Spinal cord (tissue), 10 donors: ENCODE data around the gene MTFR1L. TPM values are rescaled to one million over a fixed set of nuclear protein-coding genes. Genes with fewer than 3 reads are reported as not detected.
"Not testable (repeated sequence)": the region's sequence is repeated elsewhere in the genome, so short reads cannot be mapped to it uniquely, and the experiment has no call there.

ENCODE experiments used
- DNase-seq, 6 donors: peaks; one replicate each; pipeline versions ENCODE4 v3.0.0 to v3.0.0-alpha.2; 2013 to 2015; ENCODE audit warnings: low spot score in 6 of 6, low read depth in 4 of 6
- H3K27ac ChIP-seq: one replicate; pipeline ENCODE4 v1.5.1; 2013; ENCODE audit warnings: low read depth, low read length, control low read depth
- H3K27me3 ChIP-seq: one replicate; pipeline ENCODE4 v1.6.1; 2013; ENCODE audit warnings: low read length; ENCODE audit not compliant: control insufficient read depth, insufficient read depth
- H3K36me3 ChIP-seq: one replicate; pipeline ENCODE4 v1.6.1; 2013; ENCODE audit warnings: low read length; ENCODE audit not compliant: control insufficient read depth, insufficient read depth
- H3K4me1 ChIP-seq: one replicate; pipeline ENCODE4 v1.6.1; 2013; ENCODE audit warnings: low read length; ENCODE audit not compliant: control insufficient read depth, insufficient read depth
- H3K4me3 ChIP-seq: one replicate; pipeline ENCODE4 v1.5.1; 2013; ENCODE audit warnings: low read depth, low read length, control low read depth
- H3K9me3 ChIP-seq: one replicate; pipeline ENCODE4 v1.6.1; 2013; ENCODE audit warnings: low read length; ENCODE audit not compliant: control insufficient read depth, insufficient read depth
- WGBS: methylation state at CpG from one replicate; pipeline ENCODE4 v1.1.5; 2013; ENCODE audit warnings: missing lambda C conversion rate; ENCODE audit not compliant: insufficient coverage; 5-methylcytosine and 5-hydroxymethylcytosine counted together
- polyA plus RNA-seq, 2 donors: library from polyadenylated mRNA; unstranded; fragments of 120-200 nt; gene quantifications; one replicate each; pipeline ENCODE4 v1.2.1, GENCODE V29; 2013; ENCODE audit not compliant: insufficient read length in 2 of 2
- total RNA-seq, 2 donors: library from RNA; depleted of rRNA in 1 of 2; stranded (reverse); fragments of 120-200 nt in 1 of 2; fragments of >200 nt in 1 of 2; gene quantifications; one replicate each; pipeline versions ENCODE4 v1.2.3 to v1.2.4, GENCODE V29; 2013 to 2014
- donor health status: healthy.

Gene MTFR1L
- total and polyA plus RNA-seq, 4 donors, result 48.6 to 132 (median 99.7) TPM

- Histone ChIP-seq H3K4me3 (no peak overlapping the region), H3K4me1 (no peaks in the 10 kb centered on the region), H3K27ac (no peak overlapping the region), H3K27me3 (no peaks in the 10 kb centered on the region), H3K36me3 (peaks cover 40% of the 10 kb centered on the region), H3K9me3 (no peaks in the 10 kb centered on the region)
- no peak for DNase-seq
- WGBS, result 94% methylated on average over 2 of the region's 5 CpGs
Observed at GRCh38 chr1:25833158-25833557, 13.4 kb downstream of the MTFR1L start.

- H3K4me1 ChIP-seq, result no peaks in the 10 kb centered on the region
- no peak overlapping the region for H3K27ac ChIP-seq
- no peak overlapping the region for H3K4me3 ChIP-seq
- H3K9me3 ChIP-seq, result no peaks in the 10 kb centered on the region
- peaks cover 31% of the 10 kb centered on the region for H3K36me3 ChIP-seq
- DNase-seq, result no peak
- WGBS, result 61% methylated on average over 2 of the region's 3 CpGs
- H3K27me3 ChIP-seq, result no peaks in the 10 kb centered on the region
Observed at GRCh38 chr1:25834894-25835293, 15.1 kb downstream of the MTFR1L start.

GRCh38 chr1:25836695-25837094 is 16.9 kb downstream of the MTFR1L start:
- Histone ChIP-seq H3K36me3 (peaks cover 22% of the 10 kb centered on the region), H3K4me1 (no peaks in the 10 kb centered on the region), H3K4me3 (no peak overlapping the region), H3K27me3 (no peaks in the 10 kb centered on the region), H3K27ac (no peak overlapping the region), H3K9me3 (no peaks in the 10 kb centered on the region)
- no peak for DNase-seq
- no CpG with 5 or more reads among the region's 3 CpGs for WGBS

GRCh38 chr1:25837262-25837875 is 17.6 kb downstream of the MTFR1L start:
- H3K4me1 ChIP-seq, result no peaks in the 10 kb centered on the region
- no peaks in the 10 kb centered on the region for H3K9me3 ChIP-seq
- peak in 1 of 6 donors; percentile 58 for DNase-seq
- H3K4me3 ChIP-seq, result no peak overlapping the region
- no peaks in the 10 kb centered on the region for H3K27me3 ChIP-seq
- peaks cover 20% of the 10 kb centered on the region for H3K36me3 ChIP-seq
- H3K27ac ChIP-seq, result no peak overlapping the region
- no CpG with 5 or more reads among the region's 1 CpG for WGBS

GRCh38 chr1:25839808-25840207 is 20.1 kb downstream of the MTFR1L start:
- not testable (repeated sequence) for DNase-seq, H3K36me3 ChIP-seq, H3K4me1 ChIP-seq, H3K27ac ChIP-seq, H3K4me3 ChIP-seq, H3K27me3 ChIP-seq, H3K9me3 ChIP-seq
- no CpG with 5 or more reads among the region's 4 CpGs for WGBS

GRCh38 chr1:25843483-25843882 is 23.7 kb downstream of the MTFR1L start:
- Histone ChIP-seq H3K36me3 (no peaks in the 10 kb centered on the region), H3K4me3 (no peak overlapping the region), H3K27ac (no peak overlapping the region), H3K9me3 (no peaks in the 10 kb centered on the region), H3K4me1 (no peaks in the 10 kb centered on the region), H3K27me3 (no peaks in the 10 kb centered on the region)
- DNase-seq, result no peak
- WGBS, result 100% methylated on average over 1 of the region's 3 CpGs

- DNase-seq, result no peak
- Histone ChIP-seq H3K4me1 (no peaks in the 10 kb centered on the region), H3K27me3 (no peaks in the 10 kb centered on the region), H3K36me3 (no peaks in the 10 kb centered on the region), H3K9me3 (no peaks in the 10 kb centered on the region), H3K4me3 (no peak overlapping the region), H3K27ac (no peak overlapping the region)
- 92% methylated on average over 1 of the region's 3 CpGs for WGBS
Observed at GRCh38 chr1:25844536-25845337, 25.0 kb downstream of the MTFR1L start.

- Histone ChIP-seq H3K27ac (no peak overlapping the region), H3K4me1 (no peaks in the 10 kb centered on the region), H3K36me3 (no peaks in the 10 kb centered on the region), H3K27me3 (no peaks in the 10 kb centered on the region), H3K9me3 (no peaks in the 10 kb centered on the region), H3K4me3 (no peak overlapping the region)
- no peak for DNase-seq
- 84% methylated on average over 4 of the region's 5 CpGs for WGBS
Observed at GRCh38 chr1:25845664-25846063, 25.9 kb downstream of the MTFR1L start.

GRCh38 chr1:25847929-25848328 is 28.2 kb downstream of the MTFR1L start:
- Histone ChIP-seq H3K27me3 (no peaks in the 10 kb centered on the region), H3K27ac (no peak overlapping the region), H3K36me3 (no peaks in the 10 kb centered on the region), H3K4me1 (no peaks in the 10 kb centered on the region), H3K9me3 (no peaks in the 10 kb centered on the region), H3K4me3 (no peak overlapping the region)
- no CpG with 5 or more reads among the region's 4 CpGs for WGBS
- DNase-seq, result no peak

GRCh38 chr1:25848531-25848930 is 28.8 kb downstream of the MTFR1L start:
- DNase-seq, result no peak
- H3K9me3 ChIP-seq, result no peaks in the 10 kb centered on the region
- no peak overlapping the region for H3K4me3 ChIP-seq
- WGBS, result 100% methylated on average over 1 of the region's 1 CpG
- no peaks in the 10 kb centered on the region for H3K36me3 ChIP-seq
- no peaks in the 10 kb centered on the region for H3K4me1 ChIP-seq
- no peak overlapping the region for H3K27ac ChIP-seq
- no peaks in the 10 kb centered on the region for H3K27me3 ChIP-seq
